ENCODE measurements around the gene CCDC60.

The CCDC60 gene

DNA sequence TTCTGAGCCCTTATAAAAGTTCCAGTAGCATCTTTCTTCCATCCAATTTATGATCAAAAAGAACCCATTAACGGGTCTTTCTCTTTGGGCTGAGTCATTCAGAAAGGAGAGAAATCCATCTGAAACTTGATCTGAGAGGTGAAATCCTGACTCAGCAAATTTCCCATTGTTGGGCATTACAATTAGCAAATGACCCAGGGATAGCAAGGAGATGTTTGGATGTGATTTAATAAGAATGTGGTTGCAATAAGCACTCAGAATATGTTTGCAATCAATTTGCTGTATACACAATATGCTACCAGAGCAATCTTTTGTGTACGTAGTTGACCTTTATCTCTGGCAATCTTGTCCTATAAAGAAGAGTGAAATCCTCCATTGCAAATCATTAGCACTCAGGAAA lies 122.7 kb downstream of the CCDC60 start:
- no peak for TF ChIP-seq OSR1 (CRISPR knock-in tag; IDR thresholded peaks at IDR 0.05)
- TF ChIP-seq, protein P1, sequence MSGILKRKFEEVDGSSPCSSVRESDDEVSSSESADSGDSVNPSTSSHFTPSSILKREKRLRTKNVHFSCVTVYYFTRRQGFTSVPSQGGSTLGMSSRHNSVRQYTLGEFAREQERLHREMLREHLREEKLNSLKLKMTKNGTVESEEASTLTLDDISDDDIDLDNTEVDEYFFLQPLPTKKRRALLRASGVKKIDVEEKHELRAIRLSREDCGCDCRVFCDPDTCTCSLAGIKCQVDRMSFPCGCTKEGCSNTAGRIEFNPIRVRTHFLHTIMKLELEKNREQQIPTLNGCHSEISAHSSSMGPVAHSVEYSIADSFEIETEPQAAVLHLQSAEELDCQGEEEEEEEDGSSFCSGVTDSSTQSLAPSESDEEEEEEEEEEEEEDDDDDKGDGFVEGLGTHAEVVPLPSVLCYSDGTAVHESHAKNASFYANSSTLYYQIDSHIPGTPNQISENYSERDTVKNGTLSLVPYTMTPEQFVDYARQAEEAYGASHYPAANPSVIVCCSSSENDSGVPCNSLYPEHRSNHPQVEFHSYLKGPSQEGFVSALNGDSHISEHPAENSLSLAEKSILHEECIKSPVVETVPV (CRISPR knock-in tag; IDR thresholded peaks at IDR 0.05), result no peak
- no peak for TF ChIP-seq ZNF70 (CRISPR knock-in tag; IDR thresholded peaks at IDR 0.05)
- no peak for ATAC-seq

DNA sequence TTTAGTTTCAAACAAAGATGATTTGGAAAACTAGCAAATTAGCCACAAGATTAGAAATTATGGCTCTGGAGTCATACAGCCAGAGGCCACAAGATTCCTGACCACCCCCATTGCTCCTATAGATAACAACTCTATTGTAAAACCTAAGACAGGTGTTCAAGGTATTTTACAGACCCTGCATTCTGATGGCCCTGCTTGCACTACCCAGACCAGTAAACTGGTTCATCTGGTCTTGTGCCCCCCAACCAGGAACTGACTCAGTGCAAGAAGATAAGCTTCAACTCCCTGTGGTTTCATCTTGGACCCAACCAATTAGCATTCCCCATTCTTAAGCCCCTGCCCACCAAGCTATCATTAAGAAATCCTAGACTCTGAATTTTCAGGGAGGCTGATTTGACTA lies 125.0 kb downstream of the CCDC60 start:
- ATAC-seq, result no peak
- no peak for TF ChIP-seq TCF4 (CRISPR knock-in tag; IDR thresholded peaks at IDR 0.05; ENCODE audit: borderline replicate concordance)
- TF ChIP-seq, protein P1 (CRISPR knock-in tag; IDR thresholded peaks at IDR 0.05), result no peak
- TF ChIP-seq, protein P2, sequence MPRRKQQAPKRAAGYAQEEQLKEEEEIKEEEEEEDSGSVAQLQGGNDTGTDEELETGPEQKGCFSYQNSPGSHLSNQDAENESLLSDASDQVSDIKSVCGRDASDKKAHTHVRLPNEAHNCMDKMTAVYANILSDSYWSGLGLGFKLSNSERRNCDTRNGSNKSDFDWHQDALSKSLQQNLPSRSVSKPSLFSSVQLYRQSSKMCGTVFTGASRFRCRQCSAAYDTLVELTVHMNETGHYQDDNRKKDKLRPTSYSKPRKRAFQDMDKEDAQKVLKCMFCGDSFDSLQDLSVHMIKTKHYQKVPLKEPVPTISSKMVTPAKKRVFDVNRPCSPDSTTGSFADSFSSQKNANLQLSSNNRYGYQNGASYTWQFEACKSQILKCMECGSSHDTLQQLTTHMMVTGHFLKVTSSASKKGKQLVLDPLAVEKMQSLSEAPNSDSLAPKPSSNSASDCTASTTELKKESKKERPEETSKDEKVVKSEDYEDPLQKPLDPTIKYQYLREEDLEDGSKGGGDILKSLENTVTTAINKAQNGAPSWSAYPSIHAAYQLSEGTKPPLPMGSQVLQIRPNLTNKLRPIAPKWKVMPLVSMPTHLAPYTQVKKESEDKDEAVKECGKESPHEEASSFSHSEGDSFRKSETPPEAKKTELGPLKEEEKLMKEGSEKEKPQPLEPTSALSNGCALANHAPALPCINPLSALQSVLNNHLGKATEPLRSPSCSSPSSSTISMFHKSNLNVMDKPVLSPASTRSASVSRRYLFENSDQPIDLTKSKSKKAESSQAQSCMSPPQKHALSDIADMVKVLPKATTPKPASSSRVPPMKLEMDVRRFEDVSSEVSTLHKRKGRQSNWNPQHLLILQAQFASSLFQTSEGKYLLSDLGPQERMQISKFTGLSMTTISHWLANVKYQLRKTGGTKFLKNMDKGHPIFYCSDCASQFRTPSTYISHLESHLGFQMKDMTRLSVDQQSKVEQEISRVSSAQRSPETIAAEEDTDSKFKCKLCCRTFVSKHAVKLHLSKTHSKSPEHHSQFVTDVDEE (CRISPR knock-in tag; IDR thresholded peaks at IDR 0.05), result no peak
- no peak for TF ChIP-seq RARB (CRISPR knock-in tag; IDR thresholded peaks at IDR 0.05)
- TF ChIP-seq ISL1 (CRISPR knock-in tag; IDR thresholded peaks at IDR 0.05), result no peak
- no peak for TF ChIP-seq ZNF8 (CRISPR knock-in tag; IDR thresholded peaks at IDR 0.05)
- no peak for TF ChIP-seq ESRRG (CRISPR knock-in tag; IDR thresholded peaks at IDR 0.05)
- no peak for TF ChIP-seq GLIS3 (CRISPR knock-in tag; IDR thresholded peaks at IDR 0.05)
- TF ChIP-seq, protein P3, sequence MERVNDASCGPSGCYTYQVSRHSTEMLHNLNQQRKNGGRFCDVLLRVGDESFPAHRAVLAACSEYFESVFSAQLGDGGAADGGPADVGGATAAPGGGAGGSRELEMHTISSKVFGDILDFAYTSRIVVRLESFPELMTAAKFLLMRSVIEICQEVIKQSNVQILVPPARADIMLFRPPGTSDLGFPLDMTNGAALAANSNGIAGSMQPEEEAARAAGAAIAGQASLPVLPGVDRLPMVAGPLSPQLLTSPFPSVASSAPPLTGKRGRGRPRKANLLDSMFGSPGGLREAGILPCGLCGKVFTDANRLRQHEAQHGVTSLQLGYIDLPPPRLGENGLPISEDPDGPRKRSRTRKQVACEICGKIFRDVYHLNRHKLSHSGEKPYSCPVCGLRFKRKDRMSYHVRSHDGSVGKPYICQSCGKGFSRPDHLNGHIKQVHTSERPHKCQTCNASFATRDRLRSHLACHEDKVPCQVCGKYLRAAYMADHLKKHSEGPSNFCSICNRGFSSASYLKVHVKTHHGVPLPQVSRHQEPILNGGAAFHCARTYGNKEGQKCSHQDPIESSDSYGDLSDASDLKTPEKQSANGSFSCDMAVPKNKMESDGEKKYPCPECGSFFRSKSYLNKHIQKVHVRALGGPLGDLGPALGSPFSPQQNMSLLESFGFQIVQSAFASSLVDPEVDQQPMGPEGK (CRISPR knock-in tag; IDR thresholded peaks at IDR 0.05; ENCODE audit: borderline replicate concordance), result no peak
- no peak for TF ChIP-seq OSR1 (CRISPR knock-in tag; IDR thresholded peaks at IDR 0.05)
- TF ChIP-seq ARNTL (CRISPR knock-in tag; IDR thresholded peaks at IDR 0.05; ENCODE audit: borderline replicate concordance, low read depth), result no peak
- TF ChIP-seq ZFP3 (CRISPR knock-in tag; IDR thresholded peaks at IDR 0.05), result no peak
- no peak for TF ChIP-seq BACH2 (CRISPR knock-in tag; IDR thresholded peaks at IDR 0.05; ENCODE audit: borderline replicate concordance)

DNA sequence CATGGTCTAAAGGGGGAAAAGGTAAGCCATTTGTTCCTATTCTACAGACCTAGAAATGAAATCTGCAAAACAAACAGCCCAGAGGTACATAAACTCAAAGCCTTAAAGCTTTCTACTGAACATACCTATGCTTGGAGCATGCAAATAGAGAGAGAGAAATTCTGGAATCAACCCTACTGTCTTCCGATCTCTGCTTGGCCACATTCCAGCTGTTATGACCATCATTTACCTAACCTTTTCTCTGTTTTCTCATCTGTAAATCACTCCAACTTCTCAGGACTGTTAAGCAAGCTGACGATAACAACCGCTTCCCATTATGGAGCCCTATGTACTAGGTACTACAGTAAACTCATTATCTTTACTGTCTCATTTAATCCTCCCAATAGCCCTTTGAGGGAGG lies 126.3 kb downstream of the CCDC60 start:
- ATAC-seq, result no peak
- TF ChIP-seq, protein P4, sequence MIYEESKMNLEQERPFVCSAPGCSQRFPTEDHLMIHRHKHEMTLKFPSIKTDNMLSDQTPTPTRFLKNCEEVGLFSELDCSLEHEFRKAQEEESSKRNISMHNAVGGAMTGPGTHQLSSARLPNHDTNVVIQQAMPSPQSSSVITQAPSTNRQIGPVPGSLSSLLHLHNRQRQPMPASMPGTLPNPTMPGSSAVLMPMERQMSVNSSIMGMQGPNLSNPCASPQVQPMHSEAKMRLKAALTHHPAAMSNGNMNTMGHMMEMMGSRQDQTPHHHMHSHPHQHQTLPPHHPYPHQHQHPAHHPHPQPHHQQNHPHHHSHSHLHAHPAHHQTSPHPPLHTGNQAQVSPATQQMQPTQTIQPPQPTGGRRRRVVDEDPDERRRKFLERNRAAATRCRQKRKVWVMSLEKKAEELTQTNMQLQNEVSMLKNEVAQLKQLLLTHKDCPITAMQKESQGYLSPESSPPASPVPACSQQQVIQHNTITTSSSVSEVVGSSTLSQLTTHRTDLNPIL (CRISPR knock-in tag; IDR thresholded peaks at IDR 0.05; ENCODE audit: low read depth), result no peak
- TF ChIP-seq, protein P2 (CRISPR knock-in tag; IDR thresholded peaks at IDR 0.05), result no peak
- TF ChIP-seq ZFP3 (CRISPR knock-in tag; IDR thresholded peaks at IDR 0.05) (no peak), GLIS3 (CRISPR knock-in tag; IDR thresholded peaks at IDR 0.05) (no peak), TOX (CRISPR knock-in tag; IDR thresholded peaks at IDR 0.05; ENCODE audit: borderline replicate concordance) (no peak), OSR1 (CRISPR knock-in tag; IDR thresholded peaks at IDR 0.05) (no peak), ESRRG (CRISPR knock-in tag; IDR thresholded peaks at IDR 0.05) (no peak), ZNF8 (CRISPR knock-in tag; IDR thresholded peaks at IDR 0.05) (no peak), CSDC2 (CRISPR knock-in tag; IDR thresholded peaks at IDR 0.05) (no peak), ZC3H10 (CRISPR knock-in tag; IDR thresholded peaks at IDR 0.05) (no peak), BACH2 (CRISPR knock-in tag; IDR thresholded peaks at IDR 0.05; ENCODE audit: borderline replicate concordance) (no peak)
- TF ChIP-seq, protein P1 (CRISPR knock-in tag; IDR thresholded peaks at IDR 0.05), result no peak
- TF ChIP-seq, protein P3 (CRISPR knock-in tag; IDR thresholded peaks at IDR 0.05; ENCODE audit: borderline replicate concordance), result no peak
- TF ChIP-seq, protein P5, sequence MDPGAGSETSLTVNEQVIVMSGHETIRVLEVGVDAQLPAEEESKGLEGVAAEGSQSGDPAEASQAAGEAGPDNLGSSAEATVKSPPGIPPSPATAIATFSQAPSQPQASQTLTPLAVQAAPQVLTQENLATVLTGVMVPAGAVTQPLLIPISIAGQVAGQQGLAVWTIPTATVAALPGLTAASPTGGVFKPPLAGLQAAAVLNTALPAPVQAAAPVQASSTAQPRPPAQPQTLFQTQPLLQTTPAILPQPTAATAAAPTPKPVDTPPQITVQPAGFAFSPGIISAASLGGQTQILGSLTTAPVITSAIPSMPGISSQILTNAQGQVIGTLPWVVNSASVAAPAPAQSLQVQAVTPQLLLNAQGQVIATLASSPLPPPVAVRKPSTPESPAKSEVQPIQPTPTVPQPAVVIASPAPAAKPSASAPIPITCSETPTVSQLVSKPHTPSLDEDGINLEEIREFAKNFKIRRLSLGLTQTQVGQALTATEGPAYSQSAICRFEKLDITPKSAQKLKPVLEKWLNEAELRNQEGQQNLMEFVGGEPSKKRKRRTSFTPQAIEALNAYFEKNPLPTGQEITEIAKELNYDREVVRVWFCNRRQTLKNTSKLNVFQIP (CRISPR knock-in tag; IDR thresholded peaks at IDR 0.05; ENCODE audit: borderline replicate concordance, low read depth), result no peak

Data from SK-N-SH treated with all-trans-retinoic acid at 6 μM for 48 hours (cell line).